Fibroblast of pulmonary artery (primary cell): Measurements from ENCODE around the gene ZNF664.

ENCODE experiments used
- DNase-seq: peaks from one replicate; pipeline ENCODE4 v3.0.0-alpha.2; 2010; ENCODE audit warnings: low read depth
- H3K4me3 ChIP-seq: replicated peaks from 2 replicates; pipeline ENCODE4 v1.5.1; 2011; ENCODE audit warnings: low read depth, mild to moderate bottlenecking, control low read depth, low read length, moderate library complexity
- CTCF ChIP-seq: IDR thresholded peaks from 2 replicates; pipeline ENCODE4 v1.5.1; 2011; ENCODE audit warnings: mild to moderate bottlenecking, control low read depth, low read length, inconsistent platforms; ENCODE audit errors: missing control alignments

ZNF664 gene

GRCh38 chr12:124006846-124007713, 34.1 kb downstream of the ZNF664 start:
- DNase-seq: no peak
- no peak for TF ChIP-seq CTCF
- H3K4me3 ChIP-seq: no peak overlapping the region

GRCh38 chr12:124007826-124008570, 35.0 kb downstream of the ZNF664 start:
- no peak for TF ChIP-seq CTCF

GRCh38 chr12:124008595-124008994, 35.6 kb downstream of the ZNF664 start:
- no peak for TF ChIP-seq CTCF
- no peak overlapping the region for H3K4me3 ChIP-seq
- no peak for DNase-seq

More at GRCh38 chr12:124007826-124008570, 35.0 kb downstream of the ZNF664 start:
- H3K4me3 ChIP-seq: no peak overlapping the region
- no peak for DNase-seq

- no peak for TF ChIP-seq CTCF
- no peak overlapping the region for H3K4me3 ChIP-seq
- no peak for DNase-seq
Measured at GRCh38 chr12:124009781-124010180, 36.8 kb downstream of the ZNF664 start.

- TF ChIP-seq CTCF: no peak
- no peak overlapping the region for H3K4me3 ChIP-seq
- no peak for DNase-seq
Measured at GRCh38 chr12:124010687-124011086, 37.7 kb downstream of the ZNF664 start.

GRCh38 chr12:124011435-124012115, 38.6 kb downstream of the ZNF664 start:
- DNase-seq: no peak
- no peak for TF ChIP-seq CTCF

More at GRCh38 chr12:124011435-124012115, 38.6 kb downstream of the ZNF664 start:
- H3K4me3 ChIP-seq: no peak overlapping the region
